AG09319 (cell line): ENCODE measurements around the gene LGALS4.
"Not testable (repeated sequence)": the region's sequence is repeated elsewhere in the genome, so short reads cannot be mapped to it uniquely, and the experiment has no call there.

ENCODE experiments used
- DNase-seq: peaks from one replicate; pipeline ENCODE4 v3.0.0-alpha.2; 2010; ENCODE audit warnings: low read depth; ENCODE audit errors: extremely low read depth
- CTCF ChIP-seq: IDR thresholded peaks from 2 replicates; pipeline ENCODE4 v1.5.1; 2011; ENCODE audit warnings: low read depth, mild to moderate bottlenecking, inconsistent platforms, low read length, moderate library complexity

LGALS4 gene

GRCh38 chr19:38812841-38813320 lies at the start of gene LGALS4:
LGALS4 (minus strand) TSS chr19:38812945; CDS start chr19:38812886, 59 bp downstream.
- DNase-seq = no peak
- TF ChIP-seq CTCF = no peak

GRCh38 chr19:38861368-38861767 lies 48.6 kb upstream of the LGALS4 start:
- no peak for TF ChIP-seq CTCF
- DNase-seq = no peak

GRCh38 chr19:38859631-38860204 lies 47.0 kb upstream of the LGALS4 start:
- not testable (repeated sequence) for DNase-seq

GRCh38 chr19:38856813-38857212 lies 44.1 kb upstream of the LGALS4 start:
- DNase-seq = no peak
- TF ChIP-seq CTCF = no peak

- DNase-seq = not testable (repeated sequence)
Measured at GRCh38 chr19:38855751-38856150, 43.0 kb upstream of the LGALS4 start.

- DNase-seq = not testable (repeated sequence)
Measured at GRCh38 chr19:38854961-38855360, 42.2 kb upstream of the LGALS4 start.

- TF ChIP-seq CTCF = no peak
- no peak for DNase-seq
Measured at GRCh38 chr19:38853214-38853613, 40.5 kb upstream of the LGALS4 start.

- DNase-seq = no peak
- no peak; the same call in 1 of the 2 replicates for TF ChIP-seq CTCF
Measured at GRCh38 chr19:38852231-38853044, 39.7 kb upstream of the LGALS4 start.
